Measurements from ENCODE around the gene LRCH4. TPM values are rescaled to one million over a fixed set of nuclear protein-coding genes. Genes with fewer than 3 reads are reported as not detected.

The LRCH4 gene
- total RNA-seq, 1 experiment from 2014 or later, result 42.4 TPM

DNA sequence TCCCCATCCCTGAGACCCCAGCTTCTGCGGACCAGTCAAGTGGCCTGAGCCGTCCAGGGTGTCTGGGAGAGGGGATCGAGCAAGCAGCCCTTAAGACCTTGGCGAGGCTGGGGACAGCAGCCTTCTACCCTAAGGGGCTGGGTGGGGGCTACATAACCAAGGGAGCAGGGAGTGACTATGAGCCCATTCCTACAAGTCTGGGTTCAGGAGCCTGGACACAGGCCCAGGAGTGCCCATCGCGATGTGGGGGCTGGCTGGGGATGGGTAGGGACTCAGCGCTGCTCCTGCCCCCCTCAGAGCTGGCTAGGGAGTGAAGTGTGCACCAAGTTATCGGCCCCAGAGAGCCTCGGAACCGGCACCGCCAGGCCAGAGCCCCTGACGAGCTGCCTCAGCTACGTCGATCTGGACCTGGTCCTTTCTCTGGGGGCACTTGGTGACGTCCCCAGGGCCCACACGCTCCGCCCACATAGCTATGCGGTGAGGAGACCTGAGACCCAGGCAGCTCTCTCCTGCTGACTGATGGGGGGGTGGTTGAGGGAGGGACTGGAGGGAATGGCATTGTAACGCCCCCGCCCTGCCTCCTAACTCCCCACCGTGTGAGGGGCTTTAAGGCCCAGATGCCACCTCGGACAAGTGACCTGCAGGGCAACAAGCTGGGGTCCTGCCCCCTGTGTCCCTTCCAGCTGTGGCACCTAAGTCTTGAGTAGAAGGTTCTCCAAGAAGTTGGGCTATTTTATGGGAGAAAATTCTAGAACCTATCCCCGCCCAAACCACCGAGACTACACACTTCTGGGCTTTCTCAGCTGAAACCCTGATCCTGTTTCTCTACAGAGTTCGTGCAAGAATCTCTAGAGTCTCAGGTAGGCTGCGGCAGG, 14.7 kb downstream of the LRCH4 start:
- H3K27ac ChIP-seq (ENCODE audit: low read depth, low read length, poor library complexity, severe bottlenecking), result no peak overlapping the region
- ChIA-PET POLR2A (ENCODE audit: low non-redundant PET) (no interaction called here), CTCF (no interaction called here)
- no peaks in the 10 kb centered on the region for H3K9me3 ChIP-seq (ENCODE audit: low read depth, low read length, poor library complexity, severe bottlenecking)
- no peaks in the 10 kb centered on the region for H3K27me3 ChIP-seq (replicated peaks; ENCODE audit: insufficient read depth, low read depth, low read length, poor library complexity)
- DNase-seq (ENCODE audit: low spot score), result no peak
- BruUV-seq (replicated peaks), result no TSS peak
- TF ChIP-seq, protein P1, sequence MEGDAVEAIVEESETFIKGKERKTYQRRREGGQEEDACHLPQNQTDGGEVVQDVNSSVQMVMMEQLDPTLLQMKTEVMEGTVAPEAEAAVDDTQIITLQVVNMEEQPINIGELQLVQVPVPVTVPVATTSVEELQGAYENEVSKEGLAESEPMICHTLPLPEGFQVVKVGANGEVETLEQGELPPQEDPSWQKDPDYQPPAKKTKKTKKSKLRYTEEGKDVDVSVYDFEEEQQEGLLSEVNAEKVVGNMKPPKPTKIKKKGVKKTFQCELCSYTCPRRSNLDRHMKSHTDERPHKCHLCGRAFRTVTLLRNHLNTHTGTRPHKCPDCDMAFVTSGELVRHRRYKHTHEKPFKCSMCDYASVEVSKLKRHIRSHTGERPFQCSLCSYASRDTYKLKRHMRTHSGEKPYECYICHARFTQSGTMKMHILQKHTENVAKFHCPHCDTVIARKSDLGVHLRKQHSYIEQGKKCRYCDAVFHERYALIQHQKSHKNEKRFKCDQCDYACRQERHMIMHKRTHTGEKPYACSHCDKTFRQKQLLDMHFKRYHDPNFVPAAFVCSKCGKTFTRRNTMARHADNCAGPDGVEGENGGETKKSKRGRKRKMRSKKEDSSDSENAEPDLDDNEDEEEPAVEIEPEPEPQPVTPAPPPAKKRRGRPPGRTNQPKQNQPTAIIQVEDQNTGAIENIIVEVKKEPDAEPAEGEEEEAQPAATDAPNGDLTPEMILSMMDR (conservative IDR thresholded peaks at IDR 0.05; ENCODE audit: low read depth, low read length), result no peak
- TF ChIP-seq EZH2 (IDR thresholded peaks at IDR 0.05; ENCODE audit: borderline replicate concordance, low read depth, low read length, poor library complexity, severe bottlenecking), result no peak
- H3K4me1 ChIP-seq (ENCODE audit: insufficient read depth, low read length, poor library complexity, severe bottlenecking), result peaks cover 14% of the 10 kb centered on the region
- no peak overlapping the region for H3K4me3 ChIP-seq (ENCODE audit: low read depth, low read length, poor library complexity, severe bottlenecking)
- intact Hi-C loops (cut with micrococcal nuclease; ENCODE audit: unreplicated experiment), result no loop called here
- peaks cover 3% of the 10 kb centered on the region for H3K36me3 ChIP-seq (ENCODE audit: insufficient read depth, low read length, poor library complexity, severe bottlenecking)

DNA sequence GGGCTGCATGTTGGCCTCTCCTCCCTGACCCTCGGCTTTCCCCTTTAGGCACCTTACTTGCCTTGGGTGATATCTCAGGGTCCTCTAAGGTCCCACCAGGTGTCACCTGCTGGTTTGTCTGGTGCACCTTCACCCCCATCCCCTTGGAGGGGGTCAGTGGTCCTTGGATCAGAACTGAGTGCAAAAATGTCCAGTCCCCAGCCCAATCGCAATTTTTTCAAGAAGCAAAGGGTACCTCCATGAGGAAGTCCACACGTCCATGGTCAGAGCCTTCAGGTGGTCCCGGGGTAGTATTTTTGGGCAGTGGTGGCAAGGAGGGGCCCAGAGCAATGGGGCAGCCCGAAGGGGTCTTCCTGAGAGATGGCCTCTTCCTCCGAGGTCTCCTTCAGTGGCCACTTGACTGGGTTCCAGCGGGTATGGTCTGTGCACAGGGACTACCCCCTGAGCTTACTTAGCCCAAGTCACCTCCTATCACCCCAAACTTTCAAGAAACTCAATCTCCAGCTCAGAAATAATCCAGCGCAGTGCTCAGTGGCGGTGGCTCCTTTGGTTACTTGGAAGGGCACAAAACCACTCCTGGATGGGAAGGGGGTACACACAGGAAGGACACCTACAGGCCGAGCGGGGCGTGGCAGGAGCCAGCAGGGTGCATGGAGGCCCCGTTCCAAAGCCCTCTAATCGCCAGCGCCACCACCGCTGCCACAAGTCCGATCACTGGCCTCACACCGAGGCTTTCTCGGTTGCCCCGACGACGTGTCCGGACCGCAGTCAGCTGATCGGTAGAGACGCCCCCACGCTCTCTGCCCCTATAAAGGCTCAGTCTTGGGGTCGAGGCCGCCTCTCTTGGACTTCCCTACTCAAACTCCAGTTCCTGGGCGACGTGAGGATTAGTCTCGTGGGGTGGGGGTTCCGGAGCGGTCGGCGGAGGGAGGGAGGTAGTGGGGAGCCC, 16.8 kb downstream of the LRCH4 start:
- Histone ChIP-seq H3K27ac (ENCODE audit: low read depth, low read length, poor library complexity, severe bottlenecking) (no peak overlapping the region), H3K4me1 (ENCODE audit: insufficient read depth, low read length, poor library complexity, severe bottlenecking) (peaks cover 14% of the 10 kb centered on the region), H3K4me3 (ENCODE audit: low read depth, low read length, poor library complexity, severe bottlenecking) (peak overlapping the region; percentile 35), H3K9me3 (ENCODE audit: low read depth, low read length, poor library complexity, severe bottlenecking) (no peaks in the 10 kb centered on the region), H3K36me3 (ENCODE audit: insufficient read depth, low read length, poor library complexity, severe bottlenecking) (no peaks in the 10 kb centered on the region), H3K27me3 (replicated peaks; ENCODE audit: insufficient read depth, low read depth, low read length, poor library complexity) (no peaks in the 10 kb centered on the region)
- no TSS peak for BruUV-seq (replicated peaks)
- TF ChIP-seq EZH2 (IDR thresholded peaks at IDR 0.05; ENCODE audit: borderline replicate concordance, low read depth, low read length, poor library complexity, severe bottlenecking), result no peak
- TF ChIP-seq, protein P1 (conservative IDR thresholded peaks at IDR 0.05; ENCODE audit: low read depth, low read length), result peak; percentile 50
- intact Hi-C loops (cut with micrococcal nuclease; ENCODE audit: unreplicated experiment), result no loop called here
- CTCF ChIA-PET, result interaction anchor here (1.6 kb wide), 1 partner anchor 10 kb away, joined by 9 read pairs; no protein-coding TSS in a partner anchor
- POLR2A ChIA-PET (ENCODE audit: low non-redundant PET), result no interaction called here
- DNase-seq (ENCODE audit: low spot score), result peak; percentile 67

DNA sequence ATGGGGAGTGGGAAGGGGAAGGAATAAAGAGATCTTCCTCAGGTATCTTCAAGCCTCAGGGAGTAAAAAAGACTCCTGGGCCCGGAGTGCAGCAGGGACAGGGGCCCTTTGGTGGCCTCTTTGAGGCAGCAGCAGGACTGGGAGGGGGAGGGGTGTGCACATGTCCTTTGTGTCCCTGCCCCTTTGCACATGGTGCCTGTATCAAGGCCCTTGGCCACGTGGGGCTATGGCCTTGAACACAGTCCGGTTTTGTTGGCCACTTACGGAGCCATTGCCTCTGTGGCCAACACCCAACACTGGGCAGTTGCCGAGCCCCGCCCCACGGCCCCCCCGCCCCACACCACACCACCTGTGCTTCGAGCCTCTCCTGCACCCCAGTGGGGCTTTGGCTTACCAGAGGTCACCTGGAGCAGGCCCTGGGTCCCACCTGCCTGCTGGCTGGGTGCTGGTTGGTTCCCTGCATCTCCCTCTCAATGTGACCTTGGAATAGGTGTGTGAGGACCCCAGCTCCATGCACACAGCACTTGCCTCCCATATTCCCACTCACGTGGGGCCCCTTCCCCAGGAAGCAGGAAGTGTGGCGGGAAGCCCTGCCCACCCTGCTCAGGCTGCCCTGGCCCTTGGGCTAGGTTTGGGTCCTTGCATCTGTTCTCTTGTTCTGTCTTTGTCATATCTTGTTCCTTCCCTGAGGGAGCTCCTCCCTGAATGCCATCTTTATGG, 17.6 kb downstream of the LRCH4 start:
- CTCF ChIA-PET, result interaction anchor here (1.6 kb wide), 1 partner anchor 9 kb away, joined by 9 read pairs; no protein-coding TSS in a partner anchor
- Histone ChIP-seq H3K4me1 (ENCODE audit: insufficient read depth, low read length, poor library complexity, severe bottlenecking) (peaks cover 14% of the 10 kb centered on the region), H3K4me3 (ENCODE audit: low read depth, low read length, poor library complexity, severe bottlenecking) (no peak overlapping the region), H3K36me3 (ENCODE audit: insufficient read depth, low read length, poor library complexity, severe bottlenecking) (no peaks in the 10 kb centered on the region), H3K27me3 (replicated peaks; ENCODE audit: insufficient read depth, low read depth, low read length, poor library complexity) (no peaks in the 10 kb centered on the region), H3K9me3 (ENCODE audit: low read depth, low read length, poor library complexity, severe bottlenecking) (no peaks in the 10 kb centered on the region), H3K27ac (ENCODE audit: low read depth, low read length, poor library complexity, severe bottlenecking) (no peak overlapping the region)
- intact Hi-C loops (cut with micrococcal nuclease; ENCODE audit: unreplicated experiment), result no loop called here
- POLR2A ChIA-PET (ENCODE audit: low non-redundant PET), result no interaction called here
- BruUV-seq (replicated peaks), result no TSS peak
- no peak for TF ChIP-seq EZH2 (IDR thresholded peaks at IDR 0.05; ENCODE audit: borderline replicate concordance, low read depth, low read length, poor library complexity, severe bottlenecking)
- TF ChIP-seq, protein P1 (conservative IDR thresholded peaks at IDR 0.05; ENCODE audit: low read depth, low read length), result no peak
- DNase-seq (ENCODE audit: low spot score), result no peak

All from A673 (cell line).